Neural cell (in vitro differentiated cells): ENCODE data around the gene XIRP2. TPM values are rescaled to one million over a fixed set of nuclear protein-coding genes. Genes with fewer than 3 reads are reported as not detected.

ENCODE experiments used
- H2AFZ ChIP-seq: fragments of 200-600, 300-800 bp; sonication (generic), shearing (Covaris generic); 2 replicates; pipeline ENCODE4 v1.6.0; 2014; ENCODE audit warnings: low read depth, mild to moderate bottlenecking, antibody characterized with exemption, low read length, moderate library complexity
- H3F3A ChIP-seq: fragments of 200-600 bp; shearing (Covaris generic); 2 replicates; pipeline ENCODE4 v1.6.1; 2016; ENCODE audit warnings: mild to moderate bottlenecking, moderate library complexity, mixed read lengths, antibody characterized with exemption, low read length; ENCODE audit not compliant: insufficient read depth, poor library complexity, severe bottlenecking
- H3K27ac ChIP-seq: fragments of 200-600, 300-800 bp; sonication (generic), shearing (Covaris generic); 2 replicates; pipeline ENCODE4 v1.5.1; 2014; ENCODE audit warnings: mild to moderate bottlenecking, low read length, moderate library complexity
- H3K27me3 ChIP-seq: fragments of 300-800, 200-600 bp; sonication (generic), shearing (Covaris generic); 2 replicates; pipeline ENCODE4 v1.6.0; 2014; ENCODE audit warnings: mild to moderate bottlenecking, low read depth, low read length, moderate library complexity; ENCODE audit not compliant: insufficient read depth
- H3K36me3 ChIP-seq: fragments of 300-800, 200-600 bp; sonication (generic), shearing (Covaris generic); 2 replicates; pipeline ENCODE4 v1.5.1; 2014; ENCODE audit warnings: mild to moderate bottlenecking, antibody characterized with exemption, low read length, moderate library complexity; ENCODE audit not compliant: insufficient read depth
- H3K4me2 ChIP-seq: fragments of 300-800, 200-600 bp; sonication (generic), shearing (Covaris generic); 2 replicates; pipeline ENCODE4 v1.6.0; 2014; ENCODE audit warnings: mild to moderate bottlenecking, low read length
- H3K4me3 ChIP-seq: fragments of 300-800, 200-600 bp; sonication (generic), shearing (Covaris generic); 2 replicates; pipeline ENCODE4 v1.5.1; 2014; ENCODE audit warnings: mild to moderate bottlenecking, low read length, moderate library complexity
- H3K79me2 ChIP-seq: fragments of 200-600 bp; shearing (Covaris generic); replicated peaks from 2 replicates; pipeline ENCODE4 v1.6.0; 2014; ENCODE audit warnings: mild to moderate bottlenecking, low read length, moderate library complexity; ENCODE audit not compliant: insufficient read depth
- H3K9ac ChIP-seq: fragments of 300-800, 200-600 bp; sonication (generic), shearing (Covaris generic); 2 replicates; pipeline ENCODE4 v1.6.1; 2016; ENCODE audit warnings: mild to moderate bottlenecking, low read length, mixed read lengths
- H3K9me2 ChIP-seq: fragments of 200-600 bp; shearing (Covaris generic); 2 replicates; pipeline ENCODE4 v1.6.1; 2016; ENCODE audit warnings: mild to moderate bottlenecking, low read length, mixed read lengths; ENCODE audit not compliant: insufficient read depth
- H3K9me3 ChIP-seq: fragments of 200-600, 300-800 bp; sonication (generic), shearing (Covaris generic); 2 replicates; pipeline ENCODE4 v1.6.1; 2016; ENCODE audit warnings: mild to moderate bottlenecking, mixed run types, low read length, moderate library complexity, mixed read lengths
- H4K20me1 ChIP-seq: fragments of 200-600 bp; shearing (Covaris generic); 2 replicates; pipeline ENCODE4 v1.6.1; 2016; ENCODE audit warnings: mild to moderate bottlenecking, mixed run types; ENCODE audit not compliant: insufficient read depth
- EP300 ChIP-seq: fragments of 450-650 bp; conservative IDR thresholded peaks from 2 replicates; pipeline ENCODE4 v1.6.1; 2014; ENCODE audit warnings: antibody characterized with exemption, mild to moderate bottlenecking, moderate library complexity; ENCODE audit not compliant: poor library complexity, severe bottlenecking
- EZH2 ChIP-seq: fragments of 200-600, 300-800 bp; shearing (Covaris generic), sonication (generic); IDR thresholded peaks from 2 replicates; pipeline ENCODE4 v1.6.1; 2014; ENCODE audit warnings: antibody characterized with exemption, low read length, borderline replicate concordance, mild to moderate bottlenecking; ENCODE audit not compliant: insufficient read depth, poor library complexity, severe bottlenecking
- MXI1 ChIP-seq: fragments of 450-650 bp; conservative IDR thresholded peaks from 2 replicates; pipeline ENCODE4 v1.6.1; 2014; ENCODE audit warnings: antibody characterized with exemption, mild to moderate bottlenecking; ENCODE audit not compliant: poor library complexity, severe bottlenecking
- POLR2AphosphoS5 ChIP-seq: IDR thresholded peaks from 2 replicates; pipeline ENCODE4 v1.6.1; 2012
- RAD21 ChIP-seq: fragments of 450-650 bp; conservative IDR thresholded peaks from 2 replicates; pipeline ENCODE4 v1.6.1; 2014; ENCODE audit warnings: antibody characterized with exemption, mild to moderate bottlenecking, moderate library complexity
- SMC3 ChIP-seq: fragments of 450-650 bp; conservative IDR thresholded peaks from 2 replicates; pipeline ENCODE4 v1.6.1; 2014; ENCODE audit warnings: antibody characterized with exemption, mild to moderate bottlenecking, moderate library complexity; ENCODE audit not compliant: poor library complexity
- TAF1 ChIP-seq: IDR thresholded peaks from 2 replicates; pipeline ENCODE4 v1.6.1; 2012; ENCODE audit warnings: low read depth
- polyA plus RNA-seq: library from polyadenylated mRNA; depleted of rRNA; stranded (reverse); fragments of >200 nt; gene quantifications from 2 replicates; pipeline ENCODE4 v1.2.3, GENCODE V29; 2014
- TF ChIP-seq, protein P1 (sequence below): fragments of 450-650 bp; IDR thresholded peaks from 2 replicates; pipeline ENCODE4 v1.5.1; 2014; ENCODE audit warnings: antibody characterized with exemption, mild to moderate bottlenecking, moderate library complexity; ENCODE audit not compliant: poor library complexity, severe bottlenecking
- TF ChIP-seq, protein P2 (sequence below): IDR thresholded peaks from 2 replicates; pipeline ENCODE4 v1.6.1; 2012; ENCODE audit warnings: borderline replicate concordance

The XIRP2 gene
- polyA plus RNA-seq, 1 donor from 2014 or later = not detected

DNA sequence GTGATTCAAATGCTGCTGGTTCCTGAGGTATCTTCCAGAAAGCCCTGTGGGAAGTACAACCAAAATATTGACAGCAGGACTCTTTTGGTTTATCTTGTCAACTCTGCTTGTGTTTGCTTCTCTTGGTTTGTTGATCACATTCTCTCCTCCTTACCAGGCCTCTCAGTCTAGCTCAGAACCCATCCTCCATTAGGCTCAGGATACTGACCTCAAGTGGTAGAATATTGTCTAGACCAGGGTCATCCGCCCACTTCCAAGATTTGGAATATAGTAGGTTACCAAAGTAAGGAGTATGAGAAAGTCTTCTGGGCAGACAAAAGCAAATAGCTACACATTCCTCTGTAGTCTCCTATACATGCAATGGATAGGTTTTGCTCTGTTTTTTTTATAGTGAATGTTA is 56.6 kb downstream of the XIRP2 start:
- Histone ChIP-seq H3K4me3 (no peak overlapping the region), H3K4me2 (no peak overlapping the region), H2AFZ (no peak overlapping the region), H3K9me3 (no peaks in the 10 kb centered on the region), H3K79me2 (no peaks in the 10 kb centered on the region), H3K36me3 (no peaks in the 10 kb centered on the region), H3K9me2 (no peaks in the 10 kb centered on the region), H3F3A (no peaks in the 10 kb centered on the region), H3K27ac (no peak overlapping the region), H4K20me1 (no peaks in the 10 kb centered on the region), H3K27me3 (no peaks in the 10 kb centered on the region), H3K9ac (no peak overlapping the region)
- TF ChIP-seq TAF1 (no peak), POLR2AphosphoS5 (no peak), MXI1 (no peak), EP300 (no peak)

DNA sequence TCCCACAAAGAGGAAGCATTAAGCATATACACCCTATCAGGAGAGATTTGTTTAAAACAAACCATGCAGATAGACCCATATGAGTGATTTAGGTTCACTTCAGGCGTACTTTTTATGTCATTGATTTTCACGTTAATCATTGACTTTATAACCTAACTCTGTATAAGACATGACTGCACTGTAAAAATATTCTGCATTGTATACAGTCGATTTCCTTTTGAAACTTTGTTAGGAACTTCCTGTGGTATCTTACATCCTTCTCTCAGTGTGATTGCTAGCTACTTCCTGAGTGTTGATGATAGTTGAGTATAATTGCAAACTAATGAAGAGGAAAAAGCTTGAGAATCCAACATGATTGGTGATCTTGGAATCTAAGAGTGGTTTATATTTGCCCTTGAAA is 69.4 kb downstream of the XIRP2 start:
- H2AFZ ChIP-seq = no peak overlapping the region
- H3K4me2 ChIP-seq = no peak overlapping the region
- H3K27ac ChIP-seq = no peak overlapping the region
- H3K4me3 ChIP-seq = no peak overlapping the region
- H3K36me3 ChIP-seq = no peaks in the 10 kb centered on the region
- no peaks in the 10 kb centered on the region for H3K79me2 ChIP-seq
- no peaks in the 10 kb centered on the region for H3K9me3 ChIP-seq
- H4K20me1 ChIP-seq = no peaks in the 10 kb centered on the region
- no peak overlapping the region for H3K9ac ChIP-seq
- H3K9me2 ChIP-seq = no peaks in the 10 kb centered on the region
- no peaks in the 10 kb centered on the region for H3K27me3 ChIP-seq
- TF ChIP-seq, protein P1, sequence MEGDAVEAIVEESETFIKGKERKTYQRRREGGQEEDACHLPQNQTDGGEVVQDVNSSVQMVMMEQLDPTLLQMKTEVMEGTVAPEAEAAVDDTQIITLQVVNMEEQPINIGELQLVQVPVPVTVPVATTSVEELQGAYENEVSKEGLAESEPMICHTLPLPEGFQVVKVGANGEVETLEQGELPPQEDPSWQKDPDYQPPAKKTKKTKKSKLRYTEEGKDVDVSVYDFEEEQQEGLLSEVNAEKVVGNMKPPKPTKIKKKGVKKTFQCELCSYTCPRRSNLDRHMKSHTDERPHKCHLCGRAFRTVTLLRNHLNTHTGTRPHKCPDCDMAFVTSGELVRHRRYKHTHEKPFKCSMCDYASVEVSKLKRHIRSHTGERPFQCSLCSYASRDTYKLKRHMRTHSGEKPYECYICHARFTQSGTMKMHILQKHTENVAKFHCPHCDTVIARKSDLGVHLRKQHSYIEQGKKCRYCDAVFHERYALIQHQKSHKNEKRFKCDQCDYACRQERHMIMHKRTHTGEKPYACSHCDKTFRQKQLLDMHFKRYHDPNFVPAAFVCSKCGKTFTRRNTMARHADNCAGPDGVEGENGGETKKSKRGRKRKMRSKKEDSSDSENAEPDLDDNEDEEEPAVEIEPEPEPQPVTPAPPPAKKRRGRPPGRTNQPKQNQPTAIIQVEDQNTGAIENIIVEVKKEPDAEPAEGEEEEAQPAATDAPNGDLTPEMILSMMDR = no peak
- TF ChIP-seq MXI1 (no peak), SMC3 (no peak), POLR2AphosphoS5 (no peak), EZH2 (no peak), RAD21 (no peak), EP300 (no peak), TAF1 (no peak)
- TF ChIP-seq, protein P2, sequence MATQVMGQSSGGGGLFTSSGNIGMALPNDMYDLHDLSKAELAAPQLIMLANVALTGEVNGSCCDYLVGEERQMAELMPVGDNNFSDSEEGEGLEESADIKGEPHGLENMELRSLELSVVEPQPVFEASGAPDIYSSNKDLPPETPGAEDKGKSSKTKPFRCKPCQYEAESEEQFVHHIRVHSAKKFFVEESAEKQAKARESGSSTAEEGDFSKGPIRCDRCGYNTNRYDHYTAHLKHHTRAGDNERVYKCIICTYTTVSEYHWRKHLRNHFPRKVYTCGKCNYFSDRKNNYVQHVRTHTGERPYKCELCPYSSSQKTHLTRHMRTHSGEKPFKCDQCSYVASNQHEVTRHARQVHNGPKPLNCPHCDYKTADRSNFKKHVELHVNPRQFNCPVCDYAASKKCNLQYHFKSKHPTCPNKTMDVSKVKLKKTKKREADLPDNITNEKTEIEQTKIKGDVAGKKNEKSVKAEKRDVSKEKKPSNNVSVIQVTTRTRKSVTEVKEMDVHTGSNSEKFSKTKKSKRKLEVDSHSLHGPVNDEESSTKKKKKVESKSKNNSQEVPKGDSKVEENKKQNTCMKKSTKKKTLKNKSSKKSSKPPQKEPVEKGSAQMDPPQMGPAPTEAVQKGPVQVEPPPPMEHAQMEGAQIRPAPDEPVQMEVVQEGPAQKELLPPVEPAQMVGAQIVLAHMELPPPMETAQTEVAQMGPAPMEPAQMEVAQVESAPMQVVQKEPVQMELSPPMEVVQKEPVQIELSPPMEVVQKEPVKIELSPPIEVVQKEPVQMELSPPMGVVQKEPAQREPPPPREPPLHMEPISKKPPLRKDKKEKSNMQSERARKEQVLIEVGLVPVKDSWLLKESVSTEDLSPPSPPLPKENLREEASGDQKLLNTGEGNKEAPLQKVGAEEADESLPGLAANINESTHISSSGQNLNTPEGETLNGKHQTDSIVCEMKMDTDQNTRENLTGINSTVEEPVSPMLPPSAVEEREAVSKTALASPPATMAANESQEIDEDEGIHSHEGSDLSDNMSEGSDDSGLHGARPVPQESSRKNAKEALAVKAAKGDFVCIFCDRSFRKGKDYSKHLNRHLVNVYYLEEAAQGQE = no peak
- H3F3A ChIP-seq = no peaks in the 10 kb centered on the region

DNA sequence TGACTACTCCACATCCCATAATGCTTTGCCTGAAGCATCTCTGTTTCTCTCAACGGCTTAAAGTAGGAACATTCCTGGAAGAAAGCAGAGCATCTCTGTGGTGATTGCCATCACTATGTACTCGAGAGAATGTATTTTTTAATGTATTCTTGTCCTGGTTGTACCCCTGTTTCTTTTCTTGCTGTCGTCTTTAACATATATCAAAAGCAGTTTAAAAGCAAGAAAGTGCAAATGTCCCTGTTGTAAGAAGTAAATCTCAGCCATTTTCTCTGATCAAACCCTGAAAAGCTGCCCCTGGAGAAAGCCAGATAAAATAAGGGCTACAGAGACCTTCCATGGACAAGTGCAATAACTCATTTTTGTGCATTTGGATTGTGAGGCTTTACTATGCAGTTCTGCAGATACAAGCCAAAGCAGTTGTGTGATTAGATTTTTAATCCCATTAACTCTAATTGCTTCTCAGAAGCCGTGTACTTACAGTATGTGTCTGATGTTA is 70.8 kb downstream of the XIRP2 start:
- Histone ChIP-seq H2AFZ (no peak overlapping the region), H3K9me2 (no peaks in the 10 kb centered on the region), H3K36me3 (no peaks in the 10 kb centered on the region), H3K79me2 (no peaks in the 10 kb centered on the region), H3K9me3 (no peaks in the 10 kb centered on the region), H4K20me1 (no peaks in the 10 kb centered on the region), H3K27ac (no peak overlapping the region), H3K27me3 (no peaks in the 10 kb centered on the region), H3K4me2 (no peak overlapping the region), H3F3A (no peaks in the 10 kb centered on the region), H3K9ac (no peak overlapping the region), H3K4me3 (no peak overlapping the region)
- TF ChIP-seq EP300 (no peak), SMC3 (no peak), POLR2AphosphoS5 (no peak), RAD21 (no peak), EZH2 (no peak), MXI1 (no peak), TAF1 (no peak)
- TF ChIP-seq, protein P2 = no peak
- TF ChIP-seq, protein P1 = no peak
